ENCODE measurements around the gene COX15. TPM values are rescaled to one million over a fixed set of nuclear protein-coding genes. Genes with fewer than 3 reads are reported as not detected.
A peak's percentile ranks its signal among the peaks of the same experiment; 100 is the strongest.

COX15 gene
- polyA plus RNA-seq, 2 of the 4 experiments (the other 2 are of a cell fraction) = 45.8 to 54.7 TPM

DNA sequence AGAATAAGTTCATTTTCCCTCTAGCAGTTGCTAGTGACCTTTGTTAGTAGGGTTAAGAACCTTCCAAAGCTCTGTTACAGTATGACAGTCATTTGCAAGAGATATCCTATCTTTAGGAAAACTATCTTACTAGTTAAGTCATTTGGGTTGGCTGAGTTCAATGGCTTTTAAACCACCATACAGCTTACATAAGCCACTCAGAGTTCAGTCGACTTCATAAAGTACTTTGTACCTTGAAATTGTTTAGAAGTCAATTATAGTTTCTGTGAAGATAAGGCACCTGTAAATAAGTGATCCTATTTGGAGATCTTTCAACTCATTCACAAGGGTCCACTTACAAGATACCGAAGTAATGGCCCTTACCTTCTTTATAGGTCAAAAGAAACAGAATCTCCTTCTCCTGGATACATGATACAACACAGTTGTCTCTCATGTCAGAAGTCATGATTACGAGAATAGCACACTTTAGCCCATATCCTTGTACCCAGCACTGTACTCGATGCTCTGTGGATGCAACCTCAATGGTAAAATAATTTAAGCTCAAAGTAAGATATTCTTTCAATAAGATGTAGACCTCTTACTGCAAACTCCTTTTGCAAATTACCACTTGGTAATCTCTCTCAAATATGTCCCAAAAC is 38.6 kb upstream of the COX15 start:
- Histone ChIP-seq H3K4me2 (no peak overlapping the region), H3K4me1 (peaks cover 18% of the 10 kb centered on the region), H3K9me3 (no peaks in the 10 kb centered on the region), H3K27ac (peak overlapping the region in 1 of 2 experiments; percentile 44; a peak in 2 of 6 replicates), H3K4me3 (no peak overlapping the region)
- 75% methylated on average over 4 of the region's 4 CpGs for WGBS (ENCODE audit: missing lambda C conversion rate)
- FAIRE-seq (peak; percentile 90), ATAC-seq (no peak), DNase-seq (ENCODE audit: low read depth in 1 of 2, low spot score in 1 of 2) (no peak)
- ChIA-PET CTCF (no interaction called here), POLR2A (no interaction called here)
- no peak for TF ChIP-seq JUN (IDR thresholded peaks at IDR 0.05)

DNA sequence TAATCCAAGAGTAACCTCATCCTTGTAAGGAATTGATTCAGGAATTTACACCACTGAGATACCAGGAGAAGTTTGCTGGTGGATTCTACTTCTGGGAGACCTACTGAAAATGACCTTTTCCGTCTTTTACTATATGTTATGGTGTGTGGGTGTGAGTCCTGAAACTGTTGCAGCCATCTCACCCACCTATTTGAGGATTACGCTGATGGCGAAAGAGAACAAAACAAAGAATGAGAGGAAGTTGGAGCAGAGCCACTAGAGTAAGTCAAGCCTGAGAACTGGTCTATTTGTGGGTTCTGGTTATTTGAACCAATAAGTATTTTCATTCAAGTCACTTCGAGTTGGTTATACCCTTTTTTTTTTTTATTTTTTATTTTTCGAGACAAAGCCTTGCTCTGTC is 37.8 kb upstream of the COX15 start:
- CTCF ChIA-PET = interaction anchor here (0.6 to 1.6 kb wide), 2 partner anchors 8 to 15 kb away, joined by 3 to 6 read pairs; no protein-coding TSS in a partner anchor
- WGBS (ENCODE audit: missing lambda C conversion rate) = 90% methylated on average over 5 of the region's 5 CpGs
- TF ChIP-seq CHD4 (IDR thresholded peaks at IDR 0.05; ENCODE audit: borderline replicate concordance) (no peak), HDAC2 (IDR thresholded peaks at IDR 0.05) (no peak), HOXB5 (CRISPR knock-in tag; IDR thresholded peaks at IDR 0.05) (no peak), HOXB13 (CRISPR knock-in tag; IDR thresholded peaks at IDR 0.05; ENCODE audit: low read depth) (no peak), CEBPB (IDR thresholded peaks at IDR 0.05) (no peak), JUNB (IDR thresholded peaks at IDR 0.05) (no peak), NFE2L2 (conservative IDR thresholded peaks at IDR 0.05; ENCODE audit: low read length) (no peak)
- TF ChIP-seq, protein P1, sequence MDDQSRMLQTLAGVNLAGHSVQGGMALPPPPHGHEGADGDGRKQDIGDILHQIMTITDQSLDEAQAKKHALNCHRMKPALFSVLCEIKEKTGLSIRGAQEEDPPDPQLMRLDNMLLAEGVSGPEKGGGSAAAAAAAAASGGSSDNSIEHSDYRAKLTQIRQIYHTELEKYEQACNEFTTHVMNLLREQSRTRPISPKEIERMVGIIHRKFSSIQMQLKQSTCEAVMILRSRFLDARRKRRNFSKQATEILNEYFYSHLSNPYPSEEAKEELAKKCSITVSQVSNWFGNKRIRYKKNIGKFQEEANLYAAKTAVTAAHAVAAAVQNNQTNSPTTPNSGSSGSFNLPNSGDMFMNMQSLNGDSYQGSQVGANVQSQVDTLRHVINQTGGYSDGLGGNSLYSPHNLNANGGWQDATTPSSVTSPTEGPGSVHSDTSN (IDR thresholded peaks at IDR 0.05) = no peak
- TF ChIP-seq, protein P2, sequence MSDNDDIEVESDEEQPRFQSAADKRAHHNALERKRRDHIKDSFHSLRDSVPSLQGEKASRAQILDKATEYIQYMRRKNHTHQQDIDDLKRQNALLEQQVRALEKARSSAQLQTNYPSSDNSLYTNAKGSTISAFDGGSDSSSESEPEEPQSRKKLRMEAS (IDR thresholded peaks at IDR 0.05) = no peak
- Histone ChIP-seq H3K9me3 (no peaks in the 10 kb centered on the region), H3K4me3 (no peak overlapping the region), H3K4me1 (peaks cover 10% of the 10 kb centered on the region), H3K27ac (peak overlapping the region in 1 of 2 experiments; percentile 44; a peak in 1 of 6 replicates), H3K4me2 (no peak overlapping the region)
- ATAC-seq (no peak), FAIRE-seq (no peak), DNase-seq (ENCODE audit: low read depth in 1 of 2, low spot score in 1 of 2) (no peak)
- POLR2A ChIA-PET = interaction anchor here (1.8 kb wide), 1 partner anchor 38 kb away, joined by 7 read pairs; the partner anchor contains the start of genes COX15 and CUTC

DNA sequence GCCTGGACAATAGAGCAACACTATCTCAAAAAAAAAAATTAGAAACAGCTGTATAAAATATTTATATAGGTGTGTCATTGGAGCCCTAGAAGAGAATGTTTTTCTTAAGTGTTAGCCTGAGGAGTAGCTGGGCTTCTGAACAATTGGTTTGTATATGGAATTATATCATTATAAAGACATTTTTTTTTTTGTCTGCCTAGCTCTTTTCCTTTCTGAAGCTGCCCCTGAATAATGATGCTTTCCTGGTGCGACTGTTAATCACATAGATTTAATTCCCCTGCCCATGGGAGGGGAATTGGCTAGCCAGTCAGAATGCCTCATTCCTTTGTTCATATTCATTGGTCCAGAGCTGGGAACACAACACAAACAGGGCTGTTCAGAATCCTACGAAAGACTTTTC is 36.6 kb upstream of the COX15 start:
- no peak for TF ChIP-seq HOXB5 (CRISPR knock-in tag; IDR thresholded peaks at IDR 0.05)
- TF ChIP-seq GATA3 (IDR thresholded peaks at IDR 0.05; ENCODE audit: borderline replicate concordance) = no peak
- TF ChIP-seq NPAS2 (CRISPR knock-in tag; IDR thresholded peaks at IDR 0.05; ENCODE audit: borderline replicate concordance) = no peak
- TF ChIP-seq FOSB (CRISPR knock-in tag; IDR thresholded peaks at IDR 0.05) = no peak
- TF ChIP-seq TFCP2L1 (CRISPR knock-in tag; IDR thresholded peaks at IDR 0.05) = no peak
- no peak for TF ChIP-seq HOXA7 (CRISPR knock-in tag; IDR thresholded peaks at IDR 0.05)
- TF ChIP-seq, protein P3, sequence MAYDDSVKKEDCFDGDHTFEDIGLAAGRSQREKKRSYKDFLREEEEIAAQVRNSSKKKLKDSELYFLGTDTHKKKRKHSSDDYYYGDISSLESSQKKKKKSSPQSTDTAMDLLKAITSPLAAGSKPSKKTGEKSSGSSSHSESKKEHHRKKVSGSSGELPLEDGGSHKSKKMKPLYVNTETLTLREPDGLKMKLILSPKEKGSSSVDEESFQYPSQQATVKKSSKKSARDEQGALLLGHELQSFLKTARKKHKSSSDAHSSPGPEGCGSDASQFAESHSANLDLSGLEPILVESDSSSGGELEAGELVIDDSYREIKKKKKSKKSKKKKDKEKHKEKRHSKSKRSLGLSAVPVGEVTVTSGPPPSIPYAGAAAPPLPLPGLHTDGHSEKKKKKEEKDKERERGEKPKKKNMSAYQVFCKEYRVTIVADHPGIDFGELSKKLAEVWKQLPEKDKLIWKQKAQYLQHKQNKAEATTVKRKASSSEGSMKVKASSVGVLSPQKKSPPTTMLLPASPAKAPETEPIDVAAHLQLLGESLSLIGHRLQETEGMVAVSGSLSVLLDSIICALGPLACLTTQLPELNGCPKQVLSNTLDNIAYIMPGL (CRISPR knock-in tag; IDR thresholded peaks at IDR 0.05; ENCODE audit: borderline replicate concordance) = no peak
- TF ChIP-seq TP53 (CRISPR knock-in tag; IDR thresholded peaks at IDR 0.05) = no peak
- TF ChIP-seq EHMT2 (IDR thresholded peaks at IDR 0.05; ENCODE audit: low read depth) = no peak
- no peak for TF ChIP-seq JUNB (IDR thresholded peaks at IDR 0.05)
- no peak for TF ChIP-seq RAD21 (conservative IDR thresholded peaks at IDR 0.05 in 1 of 2, IDR thresholded peaks at IDR 0.05 in 1 of 2)
- no peak for TF ChIP-seq RFX5 (IDR thresholded peaks at IDR 0.05)
- no peak for TF ChIP-seq PHF8 (IDR thresholded peaks at IDR 0.05; ENCODE audit: borderline replicate concordance, low read depth)
- TF ChIP-seq SMC3 (IDR thresholded peaks at IDR 0.05) = no peak
- no peak for TF ChIP-seq KDM1A (IDR thresholded peaks at IDR 0.05; ENCODE audit: low read depth)
- no peak for TF ChIP-seq ZC3H11A (IDR thresholded peaks at IDR 0.05)
- TF ChIP-seq, protein P4, sequence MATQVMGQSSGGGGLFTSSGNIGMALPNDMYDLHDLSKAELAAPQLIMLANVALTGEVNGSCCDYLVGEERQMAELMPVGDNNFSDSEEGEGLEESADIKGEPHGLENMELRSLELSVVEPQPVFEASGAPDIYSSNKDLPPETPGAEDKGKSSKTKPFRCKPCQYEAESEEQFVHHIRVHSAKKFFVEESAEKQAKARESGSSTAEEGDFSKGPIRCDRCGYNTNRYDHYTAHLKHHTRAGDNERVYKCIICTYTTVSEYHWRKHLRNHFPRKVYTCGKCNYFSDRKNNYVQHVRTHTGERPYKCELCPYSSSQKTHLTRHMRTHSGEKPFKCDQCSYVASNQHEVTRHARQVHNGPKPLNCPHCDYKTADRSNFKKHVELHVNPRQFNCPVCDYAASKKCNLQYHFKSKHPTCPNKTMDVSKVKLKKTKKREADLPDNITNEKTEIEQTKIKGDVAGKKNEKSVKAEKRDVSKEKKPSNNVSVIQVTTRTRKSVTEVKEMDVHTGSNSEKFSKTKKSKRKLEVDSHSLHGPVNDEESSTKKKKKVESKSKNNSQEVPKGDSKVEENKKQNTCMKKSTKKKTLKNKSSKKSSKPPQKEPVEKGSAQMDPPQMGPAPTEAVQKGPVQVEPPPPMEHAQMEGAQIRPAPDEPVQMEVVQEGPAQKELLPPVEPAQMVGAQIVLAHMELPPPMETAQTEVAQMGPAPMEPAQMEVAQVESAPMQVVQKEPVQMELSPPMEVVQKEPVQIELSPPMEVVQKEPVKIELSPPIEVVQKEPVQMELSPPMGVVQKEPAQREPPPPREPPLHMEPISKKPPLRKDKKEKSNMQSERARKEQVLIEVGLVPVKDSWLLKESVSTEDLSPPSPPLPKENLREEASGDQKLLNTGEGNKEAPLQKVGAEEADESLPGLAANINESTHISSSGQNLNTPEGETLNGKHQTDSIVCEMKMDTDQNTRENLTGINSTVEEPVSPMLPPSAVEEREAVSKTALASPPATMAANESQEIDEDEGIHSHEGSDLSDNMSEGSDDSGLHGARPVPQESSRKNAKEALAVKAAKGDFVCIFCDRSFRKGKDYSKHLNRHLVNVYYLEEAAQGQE (IDR thresholded peaks at IDR 0.05) = no peak
- TF ChIP-seq, protein P5, sequence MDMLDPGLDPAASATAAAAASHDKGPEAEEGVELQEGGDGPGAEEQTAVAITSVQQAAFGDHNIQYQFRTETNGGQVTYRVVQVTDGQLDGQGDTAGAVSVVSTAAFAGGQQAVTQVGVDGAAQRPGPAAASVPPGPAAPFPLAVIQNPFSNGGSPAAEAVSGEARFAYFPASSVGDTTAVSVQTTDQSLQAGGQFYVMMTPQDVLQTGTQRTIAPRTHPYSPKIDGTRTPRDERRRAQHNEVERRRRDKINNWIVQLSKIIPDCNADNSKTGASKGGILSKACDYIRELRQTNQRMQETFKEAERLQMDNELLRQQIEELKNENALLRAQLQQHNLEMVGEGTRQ (IDR thresholded peaks at IDR 0.05) = no peak
- no peak for TF ChIP-seq NR3C1 (IDR thresholded peaks at IDR 0.05)
- no peak for TF ChIP-seq HOXB13 (CRISPR knock-in tag; IDR thresholded peaks at IDR 0.05; ENCODE audit: low read depth)

More for the DNA sequence above, 36.6 kb upstream of the COX15 start:
- 82% methylated on average over 2 of the region's 2 CpGs for WGBS (ENCODE audit: missing lambda C conversion rate)
- no peak overlapping the region for H3K4me3 ChIP-seq
- ATAC-seq (peak in 1 of 2 experiments; percentile 37; a peak in 2 of 6 replicates), FAIRE-seq (no peak), DNase-seq (ENCODE audit: low read depth in 1 of 2, low spot score in 1 of 2) (no peak)
- H3K4me1 ChIP-seq = no peaks in the 10 kb centered on the region
- H3K27ac ChIP-seq = peak overlapping the region; percentile 14 to 45; a peak in 3 of 6 replicates
- H3K4me2 ChIP-seq = no peak overlapping the region
- CTCF ChIA-PET = interaction anchor here (0.7 to 1.6 kb wide), 2 partner anchors 9 to 162 kb away, joined by 3 to 6 read pairs; no protein-coding TSS in a partner anchor
- H3K9me3 ChIP-seq = no peaks in the 10 kb centered on the region
- POLR2A ChIA-PET = interaction anchor here (1.5 to 1.8 kb wide), 2 partner anchors 20 to 37 kb away, joined by 4 to 7 read pairs; partner anchors contain the start of genes COX15 and CUTC

Data from A549 (cell line).